WERI-Rb-1 (cell line): ENCODE data around the gene CYP2A13.
"Not testable (repeated sequence)": the region's sequence is repeated elsewhere in the genome, so short reads cannot be mapped to it uniquely, and the experiment has no call there.

Source experiments
- DNase-seq: peaks from one replicate; pipeline ENCODE4 v3.0.0-alpha.2; 2020
- H3K27ac ChIP-seq: fragments of 250-450 bp; sonication (Bioruptor Pico); 2 replicates; pipeline ENCODE4 v1.5.1; 2020; ENCODE audit warnings: mild to moderate bottlenecking, moderate library complexity
- H3K27me3 ChIP-seq: fragments of 250-450 bp; sonication (Bioruptor Pico); 2 replicates; pipeline ENCODE4 v1.5.1; 2021; ENCODE audit warnings: mild to moderate bottlenecking, low read depth, moderate library complexity; ENCODE audit not compliant: insufficient read depth, severe bottlenecking
- H3K36me3 ChIP-seq: fragments of 250-450 bp; sonication (Bioruptor Pico); 2 replicates; pipeline ENCODE4 v1.5.1; 2020; ENCODE audit warnings: mild to moderate bottlenecking, moderate library complexity
- H3K4me3 ChIP-seq: 2 replicates; pipeline ENCODE4 v1.5.1; 2011; ENCODE audit warnings: low read depth, mild to moderate bottlenecking, control low read depth, low read length
- H3K9me3 ChIP-seq: fragments of 250-450 bp; sonication (Bioruptor Pico); 2 replicates; pipeline ENCODE4 v1.5.1; 2021; ENCODE audit warnings: mild to moderate bottlenecking, moderate library complexity; ENCODE audit not compliant: severe bottlenecking
- CTCF ChIP-seq: IDR thresholded peaks from 2 replicates; pipeline ENCODE4 v1.5.1; 2011; ENCODE audit warnings: low read depth, mild to moderate bottlenecking, control low read depth, inconsistent platforms, low read length

Gene CYP2A13

DNA sequence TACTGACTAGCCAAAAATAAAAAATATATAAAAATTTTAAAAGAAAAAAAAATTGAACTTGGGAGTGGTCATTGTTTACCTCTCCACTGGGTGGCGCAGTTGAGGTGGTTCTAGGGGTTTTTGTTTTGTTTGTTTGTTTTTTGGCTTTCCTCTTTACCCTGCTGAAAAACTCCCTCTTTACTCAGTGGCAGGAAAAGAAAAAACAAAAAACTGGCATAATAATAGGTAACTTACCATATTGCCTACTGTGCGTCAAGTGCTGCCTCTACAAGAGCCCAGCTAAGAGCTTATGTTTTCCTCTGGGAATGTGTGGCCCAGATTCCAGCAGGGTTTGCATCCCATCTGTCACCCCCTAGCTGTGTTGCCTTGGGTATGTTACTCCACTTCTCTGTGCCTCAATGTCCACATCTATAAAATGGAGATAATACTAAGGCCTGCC is 38.5 kb downstream of the CYP2A13 start:
- H3K36me3 ChIP-seq, DNase-seq, H3K27ac ChIP-seq, H3K9me3 ChIP-seq, H3K4me3 ChIP-seq, H3K27me3 ChIP-seq: not testable (repeated sequence)
- peak; percentile 37; the same call in 1 of the 2 replicates for TF ChIP-seq CTCF

GRCh38 chr19:41127362-41127761 is 39.1 kb downstream of the CYP2A13 start:
- not testable (repeated sequence) for H3K4me3 ChIP-seq, H3K9me3 ChIP-seq, H3K36me3 ChIP-seq, H3K27ac ChIP-seq, H3K27me3 ChIP-seq, DNase-seq

GRCh38 chr19:41127801-41128300 is 39.6 kb downstream of the CYP2A13 start:
- peak; percentile 76 for DNase-seq
- peak; percentile 40 for TF ChIP-seq CTCF
- H3K9me3 ChIP-seq, H3K27ac ChIP-seq, H3K27me3 ChIP-seq, H3K36me3 ChIP-seq: not testable (repeated sequence)
- peak overlapping the region; percentile 34 for H3K4me3 ChIP-seq

GRCh38 chr19:41128692-41129091 is 40.4 kb downstream of the CYP2A13 start:
- Histone ChIP-seq H3K27ac (no peak overlapping the region), H3K9me3 (no peaks in the 10 kb centered on the region), H3K4me3 (no peak overlapping the region), H3K36me3 (no peaks in the 10 kb centered on the region), H3K27me3 (no peaks in the 10 kb centered on the region)
- no peak for TF ChIP-seq CTCF
- no peak for DNase-seq

DNA sequence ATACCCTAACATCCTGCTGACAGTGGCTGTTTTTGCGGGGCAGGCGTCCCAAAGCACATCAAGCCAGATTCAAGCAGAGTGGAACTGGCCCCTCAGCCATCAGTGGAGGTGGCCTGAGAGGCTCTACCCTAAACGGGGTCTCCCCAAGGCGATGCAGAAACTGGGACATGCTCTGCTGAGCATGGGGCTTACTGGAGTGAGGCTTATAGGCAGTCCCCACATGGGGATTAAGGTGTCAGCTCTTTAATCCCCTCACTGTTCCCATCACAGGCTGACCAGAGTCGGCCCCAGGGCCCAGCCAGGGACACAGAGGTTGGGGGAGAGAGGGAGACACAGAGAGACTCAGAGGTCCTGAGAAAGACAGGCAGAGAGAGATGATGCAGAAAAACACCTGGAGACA is 42.9 kb downstream of the CYP2A13 start:
- Histone ChIP-seq H3K27me3 (no peaks in the 10 kb centered on the region), H3K36me3 (no peaks in the 10 kb centered on the region), H3K27ac (peak overlapping the region; percentile 41), H3K4me3 (no peak overlapping the region), H3K9me3 (no peaks in the 10 kb centered on the region)
- no peak for TF ChIP-seq CTCF
- DNase-seq, result peak; percentile 89

DNA sequence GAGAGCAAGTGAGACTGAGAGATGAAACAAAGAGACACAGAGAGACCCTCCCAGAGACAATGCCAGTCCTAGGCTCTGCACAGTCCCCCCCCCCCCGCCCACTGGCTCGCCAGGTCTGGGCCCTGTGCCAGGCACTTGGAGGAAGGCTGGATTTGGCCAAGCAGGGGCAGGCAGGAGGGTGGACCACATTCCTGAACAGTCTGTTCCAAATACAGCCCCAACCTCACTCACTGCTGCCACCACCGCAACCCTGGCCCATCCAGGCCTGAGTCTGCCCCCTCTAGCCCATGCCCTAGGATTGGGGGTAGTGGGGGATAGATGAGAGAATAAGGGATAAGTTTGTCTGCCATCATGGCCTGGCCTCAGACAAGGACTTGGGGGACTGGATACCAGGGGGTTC is 45.0 kb downstream of the CYP2A13 start:
- Histone ChIP-seq H3K9me3 (no peaks in the 10 kb centered on the region), H3K36me3 (no peaks in the 10 kb centered on the region), H3K27me3 (no peaks in the 10 kb centered on the region), H3K27ac (no peak overlapping the region), H3K4me3 (no peak overlapping the region)
- TF ChIP-seq CTCF, result no peak
- no peak for DNase-seq
